HepG2 (cell line): ENCODE measurements around the gene SERPINE3. TPM values are rescaled to one million over a fixed set of nuclear protein-coding genes. Genes with fewer than 3 reads are reported as not detected.

Experiments used
- ERF ChIP-seq: IDR thresholded peaks from 2 replicates; pipeline ENCODE4 v1.6.1; 2018; ENCODE audit warnings: missing biosample characterization, missing genetic modification reagents
- GLMP ChIP-seq: sonication (generic); formaldehyde crosslinking; IDR thresholded peaks from 2 replicates; pipeline ENCODE4 v1.9.0; 2021; ENCODE audit warnings: missing genetic modification reagents, mild to moderate bottlenecking, borderline replicate concordance
- HDAC6 ChIP-seq: fragments of 200-600 bp; sonication (generic); IDR thresholded peaks from 2 replicates; pipeline ENCODE4 v1.7.0; 2017; ENCODE audit warnings: mild to moderate bottlenecking, antibody characterized with exemption, low read length, low read depth
- HOXD1 ChIP-seq: sonication (generic); formaldehyde crosslinking; IDR thresholded peaks from 2 replicates; pipeline ENCODE4 v1.5.0; 2020; ENCODE audit warnings: missing genetic modification reagents
- KLF12 ChIP-seq: sonication (generic); formaldehyde crosslinking; IDR thresholded peaks from 2 replicates; pipeline ENCODE4 v1.4.0; 2020; ENCODE audit warnings: missing genetic modification reagents, borderline replicate concordance
- NCOA2 ChIP-seq: sonication (generic); formaldehyde crosslinking; IDR thresholded peaks from 2 replicates; pipeline ENCODE4 v1.8.0; 2022; ENCODE audit warnings: inconsistent platforms
- PHF5A ChIP-seq: IDR thresholded peaks from one replicate; pipeline ENCODE4 v1.6.1; 2018; ENCODE audit warnings: low read depth, missing genetic modification reagents; ENCODE audit not compliant: unreplicated experiment
- TARDBP ChIP-seq: sonication (generic); formaldehyde crosslinking; IDR thresholded peaks from 2 replicates; pipeline ENCODE4 v1.8.0; 2022; ENCODE audit warnings: mild to moderate bottlenecking, missing genetic modification reagents
- ZNF788 ChIP-seq: sonication (generic); formaldehyde crosslinking; IDR thresholded peaks from 2 replicates; pipeline ENCODE4 v1.5.0; 2020; ENCODE audit warnings: mild to moderate bottlenecking, missing genetic modification reagents, borderline replicate concordance
- polyA plus RNA-seq, 8 experiments: library from polyadenylated mRNA; depleted of rRNA in 3 of 8; stranded (reverse) in 7 of 8; unstranded in 1 of 8; fragments of >200 nt; fragmentation: Illumina TruSeq in 4 of 8; extraction: Trizol in 4 of 8; gene quantifications; 2 replicates each; pipeline versions ENCODE4 v1.2.1 to v1.2.3, GENCODE V29; 2011 to 2016; ENCODE audit warnings: low read depth in 4 of 8, missing spikeins in 1 of 8, mixed read lengths in 1 of 8; ENCODE audit not compliant: insufficient read depth in 1 of 8
- total RNA-seq, 5 experiments: library from RNA; depleted of rRNA; stranded (reverse); fragments of >200 nt; fragmentation: Illumina TruSeq; extraction: Trizol; gene quantifications; 2 replicates each; pipeline ENCODE4 v1.2.3, GENCODE V29; 2016; ENCODE audit warnings: low read depth in 1 of 5
- TF ChIP-seq, protein P1 (sequence below): IDR thresholded peaks from 2 replicates; pipeline ENCODE4 v1.6.1; 2012; ENCODE audit warnings: low read depth, low read length, improper control_type of control experiment
- TF ChIP-seq, protein P2 (sequence below): sonication (generic); formaldehyde crosslinking; IDR thresholded peaks from 2 replicates; pipeline ENCODE4 v1.8.1; 2022; ENCODE audit warnings: low read depth, mild to moderate bottlenecking, missing genetic modification reagents

SERPINE3 gene
- total and polyA plus RNA-seq, 2 of the 13 experiments (the other 11 are each of a cell fraction or from before 2014, with no cell fraction given) = not detected

GRCh38 chr13:51318876-51319275 is 20.6 kb upstream of the SERPINE3 start (continued):
- TF ChIP-seq, protein P1, sequence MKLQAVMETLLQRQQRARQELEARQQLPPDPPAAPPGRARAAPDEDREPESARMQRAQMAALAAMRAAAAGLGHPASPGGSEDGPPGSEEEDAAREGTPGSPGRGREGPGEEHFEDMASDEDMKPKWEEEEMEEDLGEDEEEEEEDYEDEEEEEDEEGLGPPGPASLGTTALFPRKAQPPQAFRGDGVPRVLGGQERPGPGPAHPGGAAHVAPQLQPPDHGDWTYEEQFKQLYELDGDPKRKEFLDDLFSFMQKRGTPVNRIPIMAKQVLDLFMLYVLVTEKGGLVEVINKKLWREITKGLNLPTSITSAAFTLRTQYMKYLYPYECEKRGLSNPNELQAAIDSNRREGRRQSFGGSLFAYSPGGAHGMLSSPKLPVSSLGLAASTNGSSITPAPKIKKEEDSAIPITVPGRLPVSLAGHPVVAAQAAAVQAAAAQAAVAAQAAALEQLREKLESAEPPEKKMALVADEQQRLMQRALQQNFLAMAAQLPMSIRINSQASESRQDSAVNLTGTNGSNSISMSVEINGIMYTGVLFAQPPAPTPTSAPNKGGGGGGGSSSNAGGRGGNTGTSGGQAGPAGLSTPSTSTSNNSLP = no peak
- TF ChIP-seq, protein P2, sequence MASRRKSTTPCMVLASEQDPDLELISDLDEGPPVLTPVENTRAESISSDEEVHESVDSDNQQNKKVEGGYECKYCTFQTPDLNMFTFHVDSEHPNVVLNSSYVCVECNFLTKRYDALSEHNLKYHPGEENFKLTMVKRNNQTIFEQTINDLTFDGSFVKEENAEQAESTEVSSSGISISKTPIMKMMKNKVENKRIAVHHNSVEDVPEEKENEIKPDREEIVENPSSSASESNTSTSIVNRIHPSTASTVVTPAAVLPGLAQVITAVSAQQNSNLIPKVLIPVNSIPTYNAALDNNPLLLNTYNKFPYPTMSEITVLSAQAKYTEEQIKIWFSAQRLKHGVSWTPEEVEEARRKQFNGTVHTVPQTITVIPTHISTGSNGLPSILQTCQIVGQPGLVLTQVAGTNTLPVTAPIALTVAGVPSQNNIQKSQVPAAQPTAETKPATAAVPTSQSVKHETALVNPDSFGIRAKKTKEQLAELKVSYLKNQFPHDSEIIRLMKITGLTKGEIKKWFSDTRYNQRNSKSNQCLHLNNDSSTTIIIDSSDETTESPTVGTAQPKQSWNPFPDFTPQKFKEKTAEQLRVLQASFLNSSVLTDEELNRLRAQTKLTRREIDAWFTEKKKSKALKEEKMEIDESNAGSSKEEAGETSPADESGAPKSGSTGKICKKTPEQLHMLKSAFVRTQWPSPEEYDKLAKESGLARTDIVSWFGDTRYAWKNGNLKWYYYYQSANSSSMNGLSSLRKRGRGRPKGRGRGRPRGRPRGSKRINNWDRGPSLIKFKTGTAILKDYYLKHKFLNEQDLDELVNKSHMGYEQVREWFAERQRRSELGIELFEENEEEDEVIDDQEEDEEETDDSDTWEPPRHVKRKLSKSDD (CRISPR knock-in tag) = no peak
- TF ChIP-seq PHF5A (no peak), NCOA2 (no peak), KLF12 (CRISPR knock-in tag) (no peak), HDAC6 (no peak), TARDBP (CRISPR knock-in tag) (no peak), ERF (CRISPR knock-in tag) (no peak), GLMP (CRISPR knock-in tag) (no peak), HOXD1 (CRISPR knock-in tag) (no peak), ZNF788 (no peak)
